AG04450 (cell line): Measurements from ENCODE around the gene RNF31. TPM values are rescaled to one million over a fixed set of nuclear protein-coding genes. Genes with fewer than 3 reads are reported as not detected.

Experiments
- CTCF ChIA-PET: fragments of 300-600, 350-600 bp; formaldehyde crosslinking; extraction: SDS; loops from one replicate; lab custom pipeline; 2022; ENCODE audit warnings: antibody characterized with exemption, inconsistent platforms; lab: Charles Lee
- POLR2A ChIA-PET: fragments of 350-600 bp; formaldehyde crosslinking; extraction: SDS; loops from one replicate; lab custom pipeline; 2021; ENCODE audit warnings: antibody characterized with exemption, inconsistent platforms; lab: Yijun Ruan, JAX
- DNase-seq: peaks from one replicate; pipeline ENCODE4 v3.0.0-alpha.2; 2011; ENCODE audit warnings: low read depth, low spot score
- H3K27ac ChIP-seq: one replicate; pipeline ENCODE4 v1.5.1; 2012; ENCODE audit warnings: low read depth, low read length, control low read depth
- H3K27me3 ChIP-seq: one replicate; pipeline ENCODE4 v1.6.0; 2012; ENCODE audit warnings: low read length; ENCODE audit not compliant: control insufficient read depth, insufficient read depth
- H3K4me3 ChIP-seq: 2 replicates; pipeline ENCODE4 v1.5.1; 2011; ENCODE audit warnings: mild to moderate bottlenecking, low read depth, low read length, control low read depth
- H3K9me3 ChIP-seq: 2 replicates; pipeline ENCODE4 v1.5.1; 2012; ENCODE audit warnings: low read length; ENCODE audit not compliant: control insufficient read depth, insufficient read depth
- CTCF ChIP-seq: IDR thresholded peaks from 2 replicates; pipeline ENCODE4 v1.5.1; 2011; ENCODE audit warnings: low read depth, low read length, control low read depth, inconsistent platforms
- polyA plus RNA-seq: library from polyadenylated mRNA; depleted of rRNA; stranded (reverse); fragments of >200 nt; gene quantifications from 2 replicates; pipeline ENCODE4 v1.2.3, GENCODE V29; 2011

RNF31 gene
- polyA plus RNA-seq, 1 experiment = 7.4 TPM

GRCh38 chr14:24117179-24117578, 30.1 kb upstream of the RNF31 start:
- Histone ChIP-seq H3K27ac (no peak overlapping the region), H3K27me3 (no peaks in the 10 kb centered on the region), H3K4me3 (no peak overlapping the region), H3K9me3 (no peaks in the 10 kb centered on the region)
- no peak for TF ChIP-seq CTCF
- CTCF ChIA-PET = interaction anchor here (2.0 kb wide), 1 partner anchor 9 kb away, joined by 9 read pairs; no protein-coding TSS in a partner anchor
- POLR2A ChIA-PET = no interaction called here
- DNase-seq = no peak

- TF ChIP-seq CTCF = no peak
- no peak for DNase-seq
- Histone ChIP-seq H3K9me3 (no peaks in the 10 kb centered on the region), H3K4me3 (no peak overlapping the region), H3K27me3 (no peaks in the 10 kb centered on the region), H3K27ac (no peak overlapping the region)
- POLR2A ChIA-PET = no interaction called here
- CTCF ChIA-PET = interaction anchor here (0.9 kb wide), 1 partner anchor 11 kb away, joined by 3 read pairs; no protein-coding TSS in a partner anchor
These were observed 27.6 kb upstream of the RNF31 start for GRCh38 chr14:24119691-24120090.

- no peak for DNase-seq
- no peaks in the 10 kb centered on the region for H3K9me3 ChIP-seq
- no peak for TF ChIP-seq CTCF
- H3K27me3 ChIP-seq = no peaks in the 10 kb centered on the region
- no peak overlapping the region for H3K4me3 ChIP-seq
- ChIA-PET CTCF (interaction anchor here (0.6 to 1.2 kb wide), 2 partner anchors 40 to 63 kb away, joined by 3 read pairs; partner anchors contain the start of gene IRF9), POLR2A (no interaction called here)
- no peak overlapping the region for H3K27ac ChIP-seq
These were observed 26.1 kb upstream of the RNF31 start for GRCh38 chr14:24121210-24121609.

- DNase-seq = no peak
- H3K9me3 ChIP-seq = no peaks in the 10 kb centered on the region
- H3K27ac ChIP-seq = no peak overlapping the region
- TF ChIP-seq CTCF = no peak
- POLR2A ChIA-PET = no interaction called here
- no peaks in the 10 kb centered on the region for H3K27me3 ChIP-seq
- CTCF ChIA-PET = interaction anchor here (1.2 kb wide), 1 partner anchor 38 kb away, joined by 3 read pairs; the partner anchor contains the start of gene IRF9
- H3K4me3 ChIP-seq = no peak overlapping the region
These were observed 24.9 kb upstream of the RNF31 start for GRCh38 chr14:24122416-24122815.

DNA sequence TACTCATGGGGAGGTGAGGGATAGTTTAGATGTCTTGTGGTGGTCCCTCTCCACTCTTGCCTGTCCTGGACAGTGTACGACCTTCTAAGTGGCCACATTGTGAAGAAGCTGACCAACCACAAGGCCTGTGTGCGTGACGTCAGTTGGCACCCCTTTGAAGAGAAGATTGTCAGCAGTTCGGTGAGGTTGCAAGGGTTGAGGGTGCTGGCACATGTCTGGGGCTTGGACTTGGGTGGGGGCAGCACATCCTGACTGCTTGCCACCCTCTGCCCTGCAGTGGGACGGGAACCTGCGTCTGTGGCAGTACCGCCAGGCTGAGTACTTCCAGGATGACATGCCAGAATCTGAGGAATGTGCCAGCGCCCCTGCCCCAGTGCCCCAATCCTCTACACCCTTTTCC, 24.4 kb upstream of the RNF31 start:
- Histone ChIP-seq H3K4me3 (no peak overlapping the region), H3K27me3 (no peaks in the 10 kb centered on the region), H3K27ac (no peak overlapping the region), H3K9me3 (no peaks in the 10 kb centered on the region)
- ChIA-PET POLR2A (no interaction called here), CTCF (no interaction called here)
- no peak for TF ChIP-seq CTCF
- DNase-seq = no peak
